ENCODE results near the gene B9D2.

B9D2 gene

GRCh38 chr19:41334793-41335192 lies 29.2 kb downstream of the B9D2 start:
- no peak for DNase-seq (ENCODE audit: extremely low read depth, low read depth)
- TF ChIP-seq, protein P1, sequence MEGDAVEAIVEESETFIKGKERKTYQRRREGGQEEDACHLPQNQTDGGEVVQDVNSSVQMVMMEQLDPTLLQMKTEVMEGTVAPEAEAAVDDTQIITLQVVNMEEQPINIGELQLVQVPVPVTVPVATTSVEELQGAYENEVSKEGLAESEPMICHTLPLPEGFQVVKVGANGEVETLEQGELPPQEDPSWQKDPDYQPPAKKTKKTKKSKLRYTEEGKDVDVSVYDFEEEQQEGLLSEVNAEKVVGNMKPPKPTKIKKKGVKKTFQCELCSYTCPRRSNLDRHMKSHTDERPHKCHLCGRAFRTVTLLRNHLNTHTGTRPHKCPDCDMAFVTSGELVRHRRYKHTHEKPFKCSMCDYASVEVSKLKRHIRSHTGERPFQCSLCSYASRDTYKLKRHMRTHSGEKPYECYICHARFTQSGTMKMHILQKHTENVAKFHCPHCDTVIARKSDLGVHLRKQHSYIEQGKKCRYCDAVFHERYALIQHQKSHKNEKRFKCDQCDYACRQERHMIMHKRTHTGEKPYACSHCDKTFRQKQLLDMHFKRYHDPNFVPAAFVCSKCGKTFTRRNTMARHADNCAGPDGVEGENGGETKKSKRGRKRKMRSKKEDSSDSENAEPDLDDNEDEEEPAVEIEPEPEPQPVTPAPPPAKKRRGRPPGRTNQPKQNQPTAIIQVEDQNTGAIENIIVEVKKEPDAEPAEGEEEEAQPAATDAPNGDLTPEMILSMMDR (IDR thresholded peaks at IDR 0.05; ENCODE audit: low read depth, low read length, missing control alignments), result no peak

GRCh38 chr19:41332468-41332867 lies 31.5 kb downstream of the B9D2 start:
- TF ChIP-seq, protein P1 (IDR thresholded peaks at IDR 0.05; ENCODE audit: low read depth, low read length, missing control alignments), result no peak
- no peak for DNase-seq (ENCODE audit: extremely low read depth, low read depth)
- H3K4me3 ChIP-seq (replicated peaks; ENCODE audit: low read depth, low read length), result no peak overlapping the region

More at GRCh38 chr19:41334793-41335192, 29.2 kb downstream of the B9D2 start:
- H3K4me3 ChIP-seq (replicated peaks; ENCODE audit: low read depth, low read length), result no peak overlapping the region

DNA sequence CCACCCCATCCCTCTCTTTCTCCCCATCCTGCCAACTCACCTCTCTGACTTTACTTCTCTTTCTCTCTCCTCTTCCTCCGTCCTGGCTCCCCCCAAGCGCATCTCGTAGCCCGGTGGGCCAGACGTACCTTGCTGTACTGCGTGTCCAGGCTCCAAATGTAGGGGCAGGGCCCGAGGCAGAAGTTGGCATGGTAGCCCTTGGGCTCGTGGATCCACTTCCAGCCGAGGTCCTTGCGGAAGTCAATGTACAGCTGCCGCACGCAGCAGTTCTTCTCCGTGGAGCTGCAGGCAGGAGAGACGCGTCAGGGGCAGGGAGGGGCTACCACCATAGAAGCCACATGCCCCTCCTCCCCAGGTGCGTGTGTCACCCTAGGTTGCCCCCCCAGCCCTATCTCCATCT lies 31.9 kb downstream of the B9D2 start:
- H3K4me3 ChIP-seq (replicated peaks; ENCODE audit: low read depth, low read length), result no peak overlapping the region
- TF ChIP-seq, protein P1 (IDR thresholded peaks at IDR 0.05; ENCODE audit: low read depth, low read length, missing control alignments), result no peak
- no peak for DNase-seq (ENCODE audit: extremely low read depth, low read depth)

DNA sequence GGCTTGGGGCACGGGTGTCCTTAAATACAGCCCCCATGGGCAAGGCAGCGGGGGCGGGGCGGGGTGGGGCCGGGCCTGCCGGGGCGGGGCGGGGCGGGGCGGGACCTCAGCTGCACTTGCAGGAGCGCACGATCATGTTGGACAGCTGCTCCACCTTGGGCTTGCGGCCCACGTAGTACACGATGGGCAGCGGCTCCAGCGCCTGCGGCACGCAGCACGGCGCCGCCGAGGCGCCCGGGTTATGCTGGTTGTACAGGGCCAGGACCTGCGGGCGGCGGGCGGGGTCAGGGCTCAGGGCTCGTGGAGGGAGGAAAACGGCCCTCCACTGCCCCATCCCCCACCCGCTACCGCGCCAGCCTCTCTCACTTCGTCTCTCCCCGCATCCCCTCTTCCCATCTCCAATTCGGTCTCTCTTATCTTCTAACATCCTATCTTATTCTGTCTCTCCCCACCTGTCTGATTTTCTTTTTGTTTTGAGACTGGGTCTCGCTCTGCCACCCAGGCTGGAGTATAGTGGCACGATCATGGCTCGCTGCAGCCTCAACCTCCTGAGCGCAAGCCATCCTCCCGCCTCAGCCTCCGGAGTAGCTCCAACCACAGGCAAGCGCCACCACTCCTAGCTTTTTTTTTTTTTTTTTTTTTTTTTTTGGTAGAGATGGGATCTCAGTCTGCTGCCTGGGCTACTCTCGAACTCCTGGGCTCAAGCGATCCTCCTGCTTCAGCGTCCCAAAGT lies 32.8 kb downstream of the B9D2 start:
- H3K4me3 ChIP-seq (replicated peaks; ENCODE audit: low read depth, low read length), result no peak overlapping the region
- no peak for DNase-seq (ENCODE audit: extremely low read depth, low read depth)
- TF ChIP-seq, protein P1 (IDR thresholded peaks at IDR 0.05; ENCODE audit: low read depth, low read length, missing control alignments), result no peak

- H3K4me3 ChIP-seq (replicated peaks; ENCODE audit: low read depth, low read length), result no peak overlapping the region
- TF ChIP-seq, protein P1 (IDR thresholded peaks at IDR 0.05; ENCODE audit: low read depth, low read length, missing control alignments), result no peak
- no peak for DNase-seq (ENCODE audit: extremely low read depth, low read depth)
Measured at GRCh38 chr19:41330481-41330880, 33.5 kb downstream of the B9D2 start.

DNA sequence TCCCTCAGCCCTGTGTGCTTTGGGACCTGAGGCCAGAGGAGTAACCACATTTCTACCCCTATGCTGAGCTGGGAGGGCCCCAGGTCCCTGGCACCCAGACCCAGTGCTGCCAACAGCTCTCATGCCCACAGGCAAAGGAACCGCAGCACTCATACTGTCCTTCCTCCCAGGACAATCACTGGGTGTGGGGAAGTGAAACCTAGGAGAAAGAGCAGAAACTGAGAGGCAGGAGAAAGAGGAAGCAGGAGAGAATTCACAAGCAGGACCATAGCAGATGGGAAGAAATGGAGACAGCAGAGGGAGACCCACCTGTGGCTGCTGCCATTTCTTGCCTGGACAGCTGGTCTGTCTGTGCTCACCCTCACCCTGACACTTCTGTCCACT lies 35.1 kb downstream of the B9D2 start:
- TF ChIP-seq, protein P1 (IDR thresholded peaks at IDR 0.05; ENCODE audit: low read depth, low read length, missing control alignments), result no peak
- H3K4me3 ChIP-seq (replicated peaks; ENCODE audit: low read depth, low read length), result no peak overlapping the region
- DNase-seq (ENCODE audit: extremely low read depth, low read depth), result no peak
